H9 (cell line): ENCODE measurements around the gene ZNF423. TPM values are rescaled to one million over a fixed set of nuclear protein-coding genes. Genes with fewer than 3 reads are reported as not detected.

Experiments
- DNase-seq: peaks from one replicate; pipeline ENCODE4 v3.0.0-alpha.2; 2017
- H2AFZ ChIP-seq: one replicate; pipeline ENCODE4 v1.6.1; 2013; ENCODE audit warnings: mild to moderate bottlenecking, low read length, control low read depth, moderate library complexity
- H2AK5ac ChIP-seq: 2 replicates; pipeline ENCODE4 v1.6.1; 2013; ENCODE audit warnings: low read length, control low read depth, mixed read lengths; ENCODE audit not compliant: insufficient read length
- H2BK120ac ChIP-seq: one replicate; pipeline ENCODE4 v1.6.1; 2013; ENCODE audit warnings: low read depth, mild to moderate bottlenecking, low read length, control low read depth, inconsistent platforms; ENCODE audit not compliant: poor library complexity, severe bottlenecking
- H2BK12ac ChIP-seq: 2 replicates; pipeline ENCODE4 v1.6.1; 2013; ENCODE audit warnings: low read length, control low read depth, mixed read lengths, low read depth; ENCODE audit not compliant: insufficient read length
- H2BK15ac ChIP-seq: 2 replicates; pipeline ENCODE4 v1.6.1; 2013; ENCODE audit warnings: low read depth, low read length, control low read depth
- H2BK20ac ChIP-seq: one replicate; pipeline ENCODE4 v1.6.1; 2013; ENCODE audit warnings: low read depth, mild to moderate bottlenecking, low read length, control low read depth, inconsistent platforms; ENCODE audit not compliant: poor library complexity, severe bottlenecking
- H2BK5ac ChIP-seq: 2 replicates; pipeline ENCODE4 v1.6.1; 2013; ENCODE audit warnings: low read length, control low read depth, mixed read lengths; ENCODE audit not compliant: insufficient read length
- H3K14ac ChIP-seq: 2 replicates; pipeline ENCODE4 v1.6.1; 2013; ENCODE audit warnings: low read length, control low read depth; ENCODE audit not compliant: insufficient read depth
- H3K18ac ChIP-seq: 2 replicates; pipeline ENCODE4 v1.6.1; 2013; ENCODE audit warnings: low read depth, mild to moderate bottlenecking, mixed read lengths, low read length, control low read depth; ENCODE audit not compliant: insufficient read length
- H3K23ac ChIP-seq: 2 replicates; pipeline ENCODE4 v1.6.1; 2013; ENCODE audit warnings: low read length, control low read depth, mixed read lengths, low read depth; ENCODE audit not compliant: insufficient read length
- H3K23me2 ChIP-seq: 2 replicates; pipeline ENCODE4 v1.6.1; 2013; ENCODE audit warnings: low read depth, mild to moderate bottlenecking, mixed read lengths, low read length, control low read depth; ENCODE audit not compliant: insufficient read length, poor library complexity, severe bottlenecking
- H3K27ac ChIP-seq: 2 replicates; pipeline ENCODE4 v1.5.1; 2013; ENCODE audit warnings: low read length, control low read depth, mixed read lengths, low read depth; ENCODE audit not compliant: insufficient read length
- H3K27me3 ChIP-seq: 2 replicates; pipeline ENCODE4 v1.6.1; 2013; ENCODE audit warnings: low read length, control low read depth, inconsistent platforms; ENCODE audit not compliant: insufficient read depth
- H3K4ac ChIP-seq: 2 replicates; pipeline ENCODE4 v1.6.1; 2013; ENCODE audit warnings: low read depth, mild to moderate bottlenecking, control low read depth, inconsistent platforms, low read length, moderate library complexity
- H3K4me1 ChIP-seq: 2 replicates; pipeline ENCODE4 v1.6.1; 2013; ENCODE audit warnings: low read length, control low read depth, inconsistent platforms; ENCODE audit not compliant: insufficient read depth
- H3K4me2 ChIP-seq: 2 replicates; pipeline ENCODE4 v1.6.1; 2013; ENCODE audit warnings: low read length, control low read depth, mixed read lengths; ENCODE audit not compliant: insufficient read length, insufficient read depth
- H3K56ac ChIP-seq: 2 replicates; pipeline ENCODE4 v1.6.1; 2013; ENCODE audit warnings: low read depth, mild to moderate bottlenecking, mixed read lengths, low read length, control low read depth; ENCODE audit not compliant: insufficient read length
- H3K79me1 ChIP-seq: 2 replicates; pipeline ENCODE4 v1.6.1; 2013; ENCODE audit warnings: low read depth, mild to moderate bottlenecking, moderate library complexity, low read length, control low read depth, inconsistent platforms; ENCODE audit not compliant: insufficient read depth, poor library complexity, severe bottlenecking
- H3K79me2 ChIP-seq: 2 replicates; pipeline ENCODE4 v1.6.1; 2013; ENCODE audit warnings: low read length, control low read depth, inconsistent platforms; ENCODE audit not compliant: insufficient read depth
- H3K9ac ChIP-seq: 2 replicates; pipeline ENCODE4 v1.6.1; 2013; ENCODE audit warnings: low read length, control low read depth, mixed read lengths; ENCODE audit not compliant: insufficient read length; ENCODE audit errors: extremely low read depth
- H3K9me3 ChIP-seq: one replicate; pipeline ENCODE4 v1.6.1; 2013; ENCODE audit warnings: low read depth, low read length, inconsistent platforms; ENCODE audit not compliant: control insufficient read depth
- H3T11ph ChIP-seq: one replicate; pipeline ENCODE4 v1.6.1; 2013; ENCODE audit warnings: mild to moderate bottlenecking, low read length, control low read depth, inconsistent platforms
- H4K20me1 ChIP-seq: one replicate; pipeline ENCODE4 v1.6.1; 2013; ENCODE audit not compliant: control insufficient read depth, insufficient read length, insufficient read depth
- H4K5ac ChIP-seq: 2 replicates; pipeline ENCODE4 v1.6.1; 2013; ENCODE audit warnings: low read depth, mild to moderate bottlenecking, mixed read lengths, low read length, control low read depth; ENCODE audit not compliant: insufficient read length
- H4K8ac ChIP-seq: replicated peaks from 2 replicates; pipeline ENCODE4 v1.6.1; 2013; ENCODE audit warnings: low read length, control low read depth, mixed read lengths, low read depth; ENCODE audit not compliant: insufficient read length
- H4K91ac ChIP-seq: 2 replicates; pipeline ENCODE4 v1.6.1; 2013; ENCODE audit warnings: low read depth, mild to moderate bottlenecking, moderate library complexity, mixed read lengths, low read length, control low read depth; ENCODE audit not compliant: insufficient read length
- H3K27ac Mint-ChIP-seq, 3 experiments: 2 replicates in 2 of 3; 3 replicates in 1 of 3; pipeline ENCODE4 v1.8.0; 2020 to 2021; ENCODE audit warnings: mixed read lengths in 3 of 3, mild to moderate bottlenecking in 1 of 3, moderate library complexity in 1 of 3
- H3K27me3 Mint-ChIP-seq: 2 replicates; pipeline ENCODE4 v1.8.0; 2021; ENCODE audit warnings: low read depth, mild to moderate bottlenecking, moderate library complexity, mixed read lengths
- H3K36me3 Mint-ChIP-seq, 3 experiments: 2 replicates in 2 of 3; 3 replicates in 1 of 3; pipeline ENCODE4 v1.8.0; 2020 to 2021; ENCODE audit warnings: low read depth in 3 of 3, mixed read lengths in 3 of 3; ENCODE audit not compliant: insufficient read depth in 1 of 3
- H3K4me1 Mint-ChIP-seq, 2 experiments: 2 replicates each; pipeline ENCODE4 v1.8.0; 2020; ENCODE audit warnings: mixed read lengths in 2 of 2
- H3K4me3 Mint-ChIP-seq, 2 experiments: 2 replicates in 1 of 2; 3 replicates in 1 of 2; pipeline ENCODE4 v1.8.0; 2020 to 2021; ENCODE audit warnings: mild to moderate bottlenecking in 2 of 2, mixed read lengths in 2 of 2, moderate library complexity in 1 of 2
- H3K9me3 Mint-ChIP-seq, 2 experiments: 2 replicates in 1 of 2; 3 replicates in 1 of 2; pipeline ENCODE4 v1.8.0; 2020; ENCODE audit warnings: mild to moderate bottlenecking in 2 of 2, mixed read lengths in 2 of 2, moderate library complexity in 1 of 2
- WGBS: extraction: QIAGEN DNeasy Blood & Tissue Kit; methylation state at CpG from one replicate; pipeline ENCODE4 v1.1.7; 2013; ENCODE audit warnings: missing lambda C conversion rate, low lambda C conversion rate, mixed read lengths; ENCODE audit not compliant: insufficient read length; ENCODE audit errors: extremely low coverage; 5-methylcytosine and 5-hydroxymethylcytosine counted together
- total RNA-seq: library from RNA; stranded (reverse); gene quantifications from 2 replicates; pipeline ENCODE4 v1.2.1, GENCODE V29; 2021
- TF ChIP-seq, protein P1 (sequence below): fragments of 200-600 bp; sonication (generic); conservative IDR thresholded peaks from 3 replicates; pipeline ENCODE4 v1.8.0; 2021; ENCODE audit warnings: antibody characterized with exemption, mild to moderate bottlenecking

Gene ZNF423
- total RNA-seq, 1 experiment from 2014 or later: 51.5 TPM

GRCh38 chr16:49756775-49757558 is 98.9 kb downstream of the ZNF423 start:
- Histone ChIP-seq H3K79me2 (peaks cover 3% of the 10 kb centered on the region; the same call in 1 of the 2 replicates), H4K8ac (no peak overlapping the region), H2BK5ac (no peak overlapping the region), H2BK12ac (no peak overlapping the region), H4K91ac (no peak overlapping the region), H3K4me1 (peaks cover 17% of the 10 kb centered on the region; the same call in 1 of the 2 replicates), H3K9me3 (no peaks in the 10 kb centered on the region), H3K4me2 (no peak overlapping the region), H2BK120ac (no peak overlapping the region), H2BK15ac (no peak overlapping the region), H3K23ac (no peak overlapping the region), H2AK5ac (no peak overlapping the region), H3K79me1 (no peaks in the 10 kb centered on the region), H3K27ac (no peak overlapping the region), H3K9ac (no peak overlapping the region), H4K5ac (no peak overlapping the region), H3T11ph (no peak overlapping the region), H3K14ac (no peak overlapping the region), H4K20me1 (no peaks in the 10 kb centered on the region), H3K27me3 (no peaks in the 10 kb centered on the region), H3K23me2 (peaks cover 3% of the 10 kb centered on the region), H3K18ac (no peak overlapping the region), H2BK20ac (no peak overlapping the region), H3K4ac (no peak overlapping the region), H2AFZ (no peak overlapping the region), H3K56ac (no peak overlapping the region)
- Mint-ChIP-seq H3K4me3 (no peak overlapping the region), H3K27me3 (no peaks in the 10 kb centered on the region), H3K27ac (peak overlapping the region in 1 of 3 experiments; percentile 92; a peak in 2 of 7 replicates), H3K4me1 (peaks cover 53 to 57% of the 10 kb centered on the region in 2 experiments), H3K9me3 (no peaks in the 10 kb centered on the region), H3K36me3 (peaks cover 0 to 3% (median 0%) of the 10 kb centered on the region in 3 experiments; a peak in 1 of 7 replicates)
- DNase-seq: no peak
- no CpG with 5 or more reads among the region's 10 CpGs for WGBS
- TF ChIP-seq, protein P1, sequence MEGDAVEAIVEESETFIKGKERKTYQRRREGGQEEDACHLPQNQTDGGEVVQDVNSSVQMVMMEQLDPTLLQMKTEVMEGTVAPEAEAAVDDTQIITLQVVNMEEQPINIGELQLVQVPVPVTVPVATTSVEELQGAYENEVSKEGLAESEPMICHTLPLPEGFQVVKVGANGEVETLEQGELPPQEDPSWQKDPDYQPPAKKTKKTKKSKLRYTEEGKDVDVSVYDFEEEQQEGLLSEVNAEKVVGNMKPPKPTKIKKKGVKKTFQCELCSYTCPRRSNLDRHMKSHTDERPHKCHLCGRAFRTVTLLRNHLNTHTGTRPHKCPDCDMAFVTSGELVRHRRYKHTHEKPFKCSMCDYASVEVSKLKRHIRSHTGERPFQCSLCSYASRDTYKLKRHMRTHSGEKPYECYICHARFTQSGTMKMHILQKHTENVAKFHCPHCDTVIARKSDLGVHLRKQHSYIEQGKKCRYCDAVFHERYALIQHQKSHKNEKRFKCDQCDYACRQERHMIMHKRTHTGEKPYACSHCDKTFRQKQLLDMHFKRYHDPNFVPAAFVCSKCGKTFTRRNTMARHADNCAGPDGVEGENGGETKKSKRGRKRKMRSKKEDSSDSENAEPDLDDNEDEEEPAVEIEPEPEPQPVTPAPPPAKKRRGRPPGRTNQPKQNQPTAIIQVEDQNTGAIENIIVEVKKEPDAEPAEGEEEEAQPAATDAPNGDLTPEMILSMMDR: no peak
